K562 (cell line): ENCODE data around the gene LRGUK. TPM values are rescaled to one million over a fixed set of nuclear protein-coding genes. Genes with fewer than 3 reads are reported as not detected.

Experiments used
- ARHGAP35 ChIP-seq: fragments of 450-650 bp; IDR thresholded peaks from 2 replicates; pipeline ENCODE4 v1.6.1; 2018; ENCODE audit not compliant: partially characterized antibody
- CC2D1A ChIP-seq: fragments of 450-650 bp; IDR thresholded peaks from 2 replicates; pipeline ENCODE4 v1.6.1; 2017; ENCODE audit warnings: mild to moderate bottlenecking
- ELF4 ChIP-seq: fragments of 450-650 bp; formaldehyde crosslinking; IDR thresholded peaks from 2 replicates; pipeline ENCODE4 v1.4.0; 2022; ENCODE audit warnings: missing genetic modification characterization
- ESRRA ChIP-seq: fragments of 450-650 bp; IDR thresholded peaks from 2 replicates; pipeline ENCODE4 v1.6.1; 2014; ENCODE audit warnings: low read depth, mild to moderate bottlenecking, moderate library complexity, borderline replicate concordance
- KDM4B ChIP-seq, 2 experiments: fragments of 450-650 bp in 1 of 2; sonication (generic) in 1 of 2; IDR thresholded peaks; 2 replicates each; pipeline ENCODE4 v1.6.1; 2016 to 2017; ENCODE audit warnings: borderline replicate concordance in 2 of 2, antibody characterized with exemption in 1 of 2, low read depth in 1 of 2, mild to moderate bottlenecking in 1 of 2
- KLF16 ChIP-seq: IDR thresholded peaks from 2 replicates; pipeline ENCODE4 v1.6.1; 2016; ENCODE audit warnings: antibody characterized with exemption
- RB1 ChIP-seq: fragments of 450-650 bp; IDR thresholded peaks from 2 replicates; pipeline ENCODE4 v1.6.1; 2017; ENCODE audit warnings: low read depth, mild to moderate bottlenecking
- RBFOX2 ChIP-seq: fragments of 200-400 bp; formaldehyde crosslinking; IDR thresholded peaks from 2 replicates; pipeline ENCODE4 v1.6.1; 2017; ENCODE audit warnings: low read depth, mild to moderate bottlenecking, low read length, moderate library complexity
- RCOR1 ChIP-seq, 2 experiments: IDR thresholded peaks; 2 replicates each; pipeline ENCODE4 v1.6.1; 2012; ENCODE audit warnings: low read depth in 2 of 2, low read length in 2 of 2, borderline replicate concordance in 1 of 2, improper control_type of control experiment in 1 of 2
- RERE ChIP-seq: sonication (generic); formaldehyde crosslinking; IDR thresholded peaks from 2 replicates; pipeline ENCODE4 v1.8.0; 2023; ENCODE audit warnings: missing genetic modification reagents, mild to moderate bottlenecking, borderline replicate concordance
- TARDBP ChIP-seq: fragments of 450-650 bp; IDR thresholded peaks from 2 replicates; pipeline ENCODE4 v1.6.1; 2016
- WHSC1 ChIP-seq: IDR thresholded peaks from one replicate; pipeline ENCODE4 v1.6.1; 2012; ENCODE audit warnings: low read length, control low read depth, inconsistent platforms
- ZFP36 ChIP-seq: fragments of 150-350 bp; IDR thresholded peaks from 2 replicates; pipeline ENCODE4 v1.6.1; 2018; ENCODE audit warnings: low read length, low read depth; ENCODE audit not compliant: partially characterized antibody
- ZNF24 ChIP-seq: fragments of 450-650 bp; IDR thresholded peaks from 2 replicates; pipeline ENCODE4 v1.6.1; 2016
- polyA plus RNA-seq, 8 experiments: library from polyadenylated mRNA; depleted of rRNA in 4 of 8; stranded (reverse) in 5 of 8; unstranded in 3 of 8; fragments of >200 nt; fragmentation: Nextera tagmentation in 2 of 8; fragmentation: Illumina TruSeq in 1 of 8; extraction: Ambion mirVana in 2 of 8; extraction: Trizol in 1 of 8; gene quantifications; 2 replicates each; pipeline versions ENCODE4 v1.2.1 to v1.2.3, GENCODE V29; 2011 to 2014; ENCODE audit warnings: inconsistent platforms in 1 of 8, missing spikeins in 1 of 8
- total RNA-seq, 7 experiments: library from RNA; depleted of rRNA in 6 of 7; stranded (reverse); fragments of >200 nt in 6 of 7; fragmentation: Illumina TruSeq in 2 of 7; extraction: Trizol in 2 of 7; gene quantifications; 2 replicates each; pipeline versions ENCODE4 v1.2.1 to v1.2.3, GENCODE V29; 2011 to 2021; ENCODE audit warnings: low replicate concordance in 1 of 7
- TF ChIP-seq, protein P1 (sequence below): fragments of 450-650 bp; IDR thresholded peaks from 2 replicates; pipeline ENCODE4 v1.6.1; 2016; ENCODE audit warnings: low read depth, mild to moderate bottlenecking, moderate library complexity
- TF ChIP-seq, protein P2 (sequence below): fragments of 250-450 bp; sonication (Bioruptor Pico); IDR thresholded peaks from 2 replicates; pipeline ENCODE4 v1.5.0; 2022; ENCODE audit warnings: mild to moderate bottlenecking
- TF ChIP-seq, protein P3 (sequence below), 2 experiments: fragments of 200-800 bp in 1 of 2; sonication (Bioruptor generic) in 1 of 2; sonication (generic) in 1 of 2; formaldehyde crosslinking in 1 of 2; IDR thresholded peaks in 1 of 2; conservative IDR thresholded peaks in 1 of 2; 2 replicates each; pipeline versions ENCODE4 v1.5.0 to v1.6.1; 2016 to 2020; ENCODE audit warnings: missing compliant biosample characterization in 1 of 2, missing genetic modification characterization in 1 of 2, missing genetic modification reagents in 1 of 2

LRGUK gene
- total and polyA plus RNA-seq, 9 of the 15 experiments (the other 6 are each of a cell fraction or from before 2014, with no cell fraction given): 0.04 to 0.33 (median 0.18) TPM

GRCh38 chr7:134140889-134141867, 14.0 kb downstream of the LRGUK start (continued):
- TF ChIP-seq RERE (CRISPR knock-in tag): no peak
- no peak for TF ChIP-seq WHSC1
- TF ChIP-seq, protein P1, sequence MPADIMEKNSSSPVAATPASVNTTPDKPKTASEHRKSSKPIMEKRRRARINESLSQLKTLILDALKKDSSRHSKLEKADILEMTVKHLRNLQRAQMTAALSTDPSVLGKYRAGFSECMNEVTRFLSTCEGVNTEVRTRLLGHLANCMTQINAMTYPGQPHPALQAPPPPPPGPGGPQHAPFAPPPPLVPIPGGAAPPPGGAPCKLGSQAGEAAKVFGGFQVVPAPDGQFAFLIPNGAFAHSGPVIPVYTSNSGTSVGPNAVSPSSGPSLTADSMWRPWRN: no peak
- no peak for TF ChIP-seq KDM4B (IDR thresholded peaks at IDR 0.05; ENCODE audit: borderline replicate concordance in 2 of 2, low read depth in 1 of 2)
- peak; percentile 37 to 95; a peak in 3 of 4 replicates for TF ChIP-seq RCOR1 (IDR thresholded peaks at IDR 0.05; ENCODE audit: borderline replicate concordance in 1 of 2, low read depth in 2 of 2, low read length in 2 of 2)
- 0 out of 2 replicates have a peak, but pooled peaks have one; percentile 13 for TF ChIP-seq ZNF24
- TF ChIP-seq ZFP36: peak; percentile 39
- TF ChIP-seq, protein P2, sequence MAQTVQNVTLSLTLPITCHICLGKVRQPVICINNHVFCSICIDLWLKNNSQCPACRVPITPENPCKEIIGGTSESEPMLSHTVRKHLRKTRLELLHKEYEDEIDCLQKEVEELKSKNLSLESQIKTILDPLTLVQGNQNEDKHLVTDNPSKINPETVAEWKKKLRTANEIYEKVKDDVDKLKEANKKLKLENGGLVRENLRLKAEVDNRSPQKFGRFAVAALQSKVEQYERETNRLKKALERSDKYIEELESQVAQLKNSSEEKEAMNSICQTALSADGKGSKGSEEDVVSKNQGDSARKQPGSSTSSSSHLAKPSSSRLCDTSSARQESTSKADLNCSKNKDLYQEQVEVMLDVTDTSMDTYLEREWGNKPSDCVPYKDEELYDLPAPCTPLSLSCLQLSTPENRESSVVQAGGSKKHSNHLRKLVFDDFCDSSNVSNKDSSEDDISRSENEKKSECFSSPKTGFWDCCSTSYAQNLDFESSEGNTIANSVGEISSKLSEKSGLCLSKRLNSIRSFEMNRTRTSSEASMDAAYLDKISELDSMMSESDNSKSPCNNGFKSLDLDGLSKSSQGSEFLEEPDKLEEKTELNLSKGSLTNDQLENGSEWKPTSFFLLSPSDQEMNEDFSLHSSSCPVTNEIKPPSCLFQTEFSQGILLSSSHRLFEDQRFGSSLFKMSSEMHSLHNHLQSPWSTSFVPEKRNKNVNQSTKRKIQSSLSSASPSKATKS (CRISPR knock-in tag): no peak
- TF ChIP-seq RBFOX2: no peak
- no peak for TF ChIP-seq ARHGAP35
- 0 out of 2 replicates have a peak, but pooled peaks have one; percentile 50 for TF ChIP-seq KLF16
- TF ChIP-seq CC2D1A: peak; percentile 60
- TF ChIP-seq, protein P3, sequence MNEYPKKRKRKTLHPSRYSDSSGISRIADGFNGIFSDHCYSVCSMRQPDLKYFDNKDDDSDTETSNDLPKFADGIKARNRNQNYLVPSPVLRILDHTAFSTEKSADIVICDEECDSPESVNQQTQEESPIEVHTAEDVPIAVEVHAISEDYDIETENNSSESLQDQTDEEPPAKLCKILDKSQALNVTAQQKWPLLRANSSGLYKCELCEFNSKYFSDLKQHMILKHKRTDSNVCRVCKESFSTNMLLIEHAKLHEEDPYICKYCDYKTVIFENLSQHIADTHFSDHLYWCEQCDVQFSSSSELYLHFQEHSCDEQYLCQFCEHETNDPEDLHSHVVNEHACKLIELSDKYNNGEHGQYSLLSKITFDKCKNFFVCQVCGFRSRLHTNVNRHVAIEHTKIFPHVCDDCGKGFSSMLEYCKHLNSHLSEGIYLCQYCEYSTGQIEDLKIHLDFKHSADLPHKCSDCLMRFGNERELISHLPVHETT (CRISPR knock-in tag; conservative IDR thresholded peaks at IDR 0.05 in 1 of 2, IDR thresholded peaks at IDR 0.05 in 1 of 2): no peak
- TF ChIP-seq RB1: peak; percentile 79
- 0 out of 2 replicates have a peak, but pooled peaks have one; percentile 18 for TF ChIP-seq ESRRA
- TF ChIP-seq TARDBP: no peak
- TF ChIP-seq ELF4 (CRISPR knock-in tag): no peak
